GM12873 (cell line): ENCODE measurements around the gene RUSC2.
A peak's percentile ranks its signal among the peaks of the same experiment; 100 is the strongest.

Experiments
- TF ChIP-seq, protein P1 (sequence below): IDR thresholded peaks from 2 replicates; pipeline ENCODE4 v1.5.1; 2012; ENCODE audit warnings: low read depth, mild to moderate bottlenecking, moderate library complexity, low read length, control low read depth; ENCODE audit not compliant: insufficient read depth; ENCODE audit errors: missing control alignments

Gene RUSC2, protein sequence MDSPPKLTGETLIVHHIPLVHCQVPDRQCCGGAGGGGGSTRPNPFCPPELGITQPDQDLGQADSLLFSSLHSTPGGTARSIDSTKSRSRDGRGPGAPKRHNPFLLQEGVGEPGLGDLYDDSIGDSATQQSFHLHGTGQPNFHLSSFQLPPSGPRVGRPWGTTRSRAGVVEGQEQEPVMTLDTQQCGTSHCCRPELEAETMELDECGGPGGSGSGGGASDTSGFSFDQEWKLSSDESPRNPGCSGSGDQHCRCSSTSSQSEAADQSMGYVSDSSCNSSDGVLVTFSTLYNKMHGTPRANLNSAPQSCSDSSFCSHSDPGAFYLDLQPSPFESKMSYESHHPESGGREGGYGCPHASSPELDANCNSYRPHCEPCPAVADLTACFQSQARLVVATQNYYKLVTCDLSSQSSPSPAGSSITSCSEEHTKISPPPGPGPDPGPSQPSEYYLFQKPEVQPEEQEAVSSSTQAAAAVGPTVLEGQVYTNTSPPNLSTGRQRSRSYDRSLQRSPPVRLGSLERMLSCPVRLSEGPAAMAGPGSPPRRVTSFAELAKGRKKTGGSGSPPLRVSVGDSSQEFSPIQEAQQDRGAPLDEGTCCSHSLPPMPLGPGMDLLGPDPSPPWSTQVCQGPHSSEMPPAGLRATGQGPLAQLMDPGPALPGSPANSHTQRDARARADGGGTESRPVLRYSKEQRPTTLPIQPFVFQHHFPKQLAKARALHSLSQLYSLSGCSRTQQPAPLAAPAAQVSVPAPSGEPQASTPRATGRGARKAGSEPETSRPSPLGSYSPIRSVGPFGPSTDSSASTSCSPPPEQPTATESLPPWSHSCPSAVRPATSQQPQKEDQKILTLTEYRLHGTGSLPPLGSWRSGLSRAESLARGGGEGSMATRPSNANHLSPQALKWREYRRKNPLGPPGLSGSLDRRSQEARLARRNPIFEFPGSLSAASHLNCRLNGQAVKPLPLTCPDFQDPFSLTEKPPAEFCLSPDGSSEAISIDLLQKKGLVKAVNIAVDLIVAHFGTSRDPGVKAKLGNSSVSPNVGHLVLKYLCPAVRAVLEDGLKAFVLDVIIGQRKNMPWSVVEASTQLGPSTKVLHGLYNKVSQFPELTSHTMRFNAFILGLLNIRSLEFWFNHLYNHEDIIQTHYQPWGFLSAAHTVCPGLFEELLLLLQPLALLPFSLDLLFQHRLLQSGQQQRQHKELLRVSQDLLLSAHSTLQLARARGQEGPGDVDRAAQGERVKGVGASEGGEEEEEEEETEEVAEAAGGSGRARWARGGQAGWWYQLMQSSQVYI (N-terminal part only)

DNA sequence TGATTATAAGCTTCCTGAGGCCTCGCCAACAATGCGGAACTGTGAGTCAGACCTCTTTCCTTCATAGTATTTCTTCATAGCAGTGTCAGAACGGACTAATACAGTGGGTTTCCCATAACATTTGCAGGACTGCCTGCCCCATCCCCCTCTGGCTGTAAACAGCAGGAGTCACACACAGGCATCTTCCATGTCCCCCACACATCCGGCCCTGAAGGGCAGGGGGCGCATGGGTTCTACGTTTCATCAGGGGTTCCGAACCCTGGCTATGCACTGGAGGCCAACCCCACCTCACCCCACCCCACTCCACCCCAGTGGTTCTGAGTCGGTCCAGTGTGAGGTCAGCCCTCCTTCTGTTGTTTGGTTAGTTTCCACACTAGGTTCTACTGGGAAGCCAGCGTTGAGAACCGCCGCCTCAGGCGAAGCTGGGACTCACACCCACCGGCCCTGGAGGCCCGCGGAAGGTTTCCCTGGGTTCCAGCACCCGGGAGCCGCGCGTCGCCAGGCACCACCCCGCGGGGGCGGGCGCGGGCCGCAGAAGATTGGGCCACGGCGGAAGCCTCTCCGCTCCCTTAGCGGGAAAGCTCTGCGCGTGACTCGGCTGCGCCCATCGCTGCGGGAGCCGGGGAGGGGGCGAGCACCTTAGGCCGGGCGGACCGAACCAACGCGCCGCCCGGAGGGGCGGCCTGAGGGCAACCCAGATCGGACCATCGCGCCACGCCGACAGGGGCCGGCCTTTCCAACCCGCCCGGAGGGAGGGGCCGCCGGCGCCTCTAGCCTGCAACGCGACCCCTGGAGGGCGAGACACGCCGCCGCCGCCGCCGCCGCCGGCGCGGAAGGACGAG lies at the start of gene RUSC2:
Gene RUSC2 (plus strand): TSS at position 799 of the 842 bp plus-strand sequence. CDS start 56,411 bp downstream, outside the sequence.
- TF ChIP-seq, protein P1, sequence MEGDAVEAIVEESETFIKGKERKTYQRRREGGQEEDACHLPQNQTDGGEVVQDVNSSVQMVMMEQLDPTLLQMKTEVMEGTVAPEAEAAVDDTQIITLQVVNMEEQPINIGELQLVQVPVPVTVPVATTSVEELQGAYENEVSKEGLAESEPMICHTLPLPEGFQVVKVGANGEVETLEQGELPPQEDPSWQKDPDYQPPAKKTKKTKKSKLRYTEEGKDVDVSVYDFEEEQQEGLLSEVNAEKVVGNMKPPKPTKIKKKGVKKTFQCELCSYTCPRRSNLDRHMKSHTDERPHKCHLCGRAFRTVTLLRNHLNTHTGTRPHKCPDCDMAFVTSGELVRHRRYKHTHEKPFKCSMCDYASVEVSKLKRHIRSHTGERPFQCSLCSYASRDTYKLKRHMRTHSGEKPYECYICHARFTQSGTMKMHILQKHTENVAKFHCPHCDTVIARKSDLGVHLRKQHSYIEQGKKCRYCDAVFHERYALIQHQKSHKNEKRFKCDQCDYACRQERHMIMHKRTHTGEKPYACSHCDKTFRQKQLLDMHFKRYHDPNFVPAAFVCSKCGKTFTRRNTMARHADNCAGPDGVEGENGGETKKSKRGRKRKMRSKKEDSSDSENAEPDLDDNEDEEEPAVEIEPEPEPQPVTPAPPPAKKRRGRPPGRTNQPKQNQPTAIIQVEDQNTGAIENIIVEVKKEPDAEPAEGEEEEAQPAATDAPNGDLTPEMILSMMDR, result no peak

DNA sequence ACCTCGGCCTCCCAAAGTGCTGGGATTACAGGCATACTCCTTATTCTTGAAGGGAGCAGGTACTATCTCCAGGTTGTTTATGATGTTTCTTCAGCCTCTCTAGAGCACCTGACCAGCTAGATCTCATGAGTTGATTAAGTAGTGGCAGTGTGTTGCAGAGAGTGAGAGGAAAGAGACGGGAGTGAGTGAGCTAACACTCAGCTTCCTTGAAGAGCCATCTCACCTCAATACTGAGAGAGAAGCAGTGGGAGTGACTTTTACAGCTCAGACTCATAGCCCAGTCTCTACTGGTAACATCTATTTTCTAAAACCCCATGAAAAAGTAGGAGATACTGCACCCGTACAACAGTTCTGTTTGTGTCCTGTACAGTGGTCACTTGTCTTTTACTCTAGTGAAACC lies 43.9 kb upstream of the RUSC2 start:
- TF ChIP-seq, protein P1, result no peak

DNA sequence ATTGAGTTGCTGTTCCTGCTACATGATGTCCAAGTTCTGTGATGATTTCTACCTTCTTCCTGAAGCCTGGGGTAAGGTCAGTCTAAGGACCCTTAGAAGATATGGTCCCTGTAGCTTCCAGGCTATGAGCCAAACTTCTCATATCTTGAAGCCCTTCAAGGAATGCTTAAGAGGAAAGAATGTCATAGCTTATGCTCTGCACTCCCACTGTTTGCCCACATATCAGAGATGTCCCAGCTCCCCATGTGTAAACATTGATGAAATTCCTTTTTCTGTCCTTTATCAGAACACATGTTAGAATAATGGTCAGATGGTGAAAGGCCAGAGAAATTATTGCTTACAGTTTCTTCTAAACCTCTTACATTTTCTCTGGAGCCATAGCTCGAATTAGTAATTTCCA lies 41.4 kb upstream of the RUSC2 start:
- TF ChIP-seq, protein P1, result no peak

DNA sequence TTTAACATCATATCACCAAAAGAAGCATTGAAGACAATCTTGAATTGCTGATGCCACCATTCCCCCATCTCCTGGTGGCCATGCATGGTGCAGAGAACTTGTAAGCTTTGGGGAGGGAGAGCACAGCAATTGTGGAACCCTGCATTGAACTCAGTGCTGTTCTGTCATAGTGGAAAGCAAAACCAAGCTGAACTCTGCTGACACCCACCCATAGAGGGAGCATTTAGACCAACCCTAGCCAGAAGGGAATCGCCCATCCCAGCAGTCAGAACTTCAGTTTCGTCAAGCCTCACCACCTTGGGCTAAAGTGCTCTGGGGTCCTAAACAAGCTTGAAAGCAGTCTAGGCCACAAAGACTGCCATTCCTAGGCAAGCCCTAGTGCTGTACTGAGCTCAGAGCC lies 37.4 kb upstream of the RUSC2 start:
- TF ChIP-seq, protein P1, result peak; percentile 31

DNA sequence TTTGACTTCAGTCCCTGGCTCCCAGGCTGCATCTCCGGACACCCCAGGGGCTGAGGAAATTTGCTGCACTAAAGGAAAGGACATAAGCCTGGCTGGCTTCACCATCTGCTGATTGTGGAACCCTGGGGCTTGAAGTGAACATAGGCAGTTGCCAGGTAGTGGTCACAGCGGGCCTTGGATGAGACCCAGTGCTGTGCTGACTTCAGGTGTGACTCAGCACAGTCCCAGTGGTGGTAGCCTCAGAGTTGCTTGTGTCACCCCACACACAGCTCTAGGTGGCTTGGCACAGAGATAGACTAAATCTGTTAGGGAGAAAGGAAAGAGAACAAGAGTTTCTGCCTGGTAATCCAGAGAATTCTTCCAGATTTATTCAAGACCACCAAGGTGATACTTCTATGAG lies 36.1 kb upstream of the RUSC2 start:
- TF ChIP-seq, protein P1, result no peak

DNA sequence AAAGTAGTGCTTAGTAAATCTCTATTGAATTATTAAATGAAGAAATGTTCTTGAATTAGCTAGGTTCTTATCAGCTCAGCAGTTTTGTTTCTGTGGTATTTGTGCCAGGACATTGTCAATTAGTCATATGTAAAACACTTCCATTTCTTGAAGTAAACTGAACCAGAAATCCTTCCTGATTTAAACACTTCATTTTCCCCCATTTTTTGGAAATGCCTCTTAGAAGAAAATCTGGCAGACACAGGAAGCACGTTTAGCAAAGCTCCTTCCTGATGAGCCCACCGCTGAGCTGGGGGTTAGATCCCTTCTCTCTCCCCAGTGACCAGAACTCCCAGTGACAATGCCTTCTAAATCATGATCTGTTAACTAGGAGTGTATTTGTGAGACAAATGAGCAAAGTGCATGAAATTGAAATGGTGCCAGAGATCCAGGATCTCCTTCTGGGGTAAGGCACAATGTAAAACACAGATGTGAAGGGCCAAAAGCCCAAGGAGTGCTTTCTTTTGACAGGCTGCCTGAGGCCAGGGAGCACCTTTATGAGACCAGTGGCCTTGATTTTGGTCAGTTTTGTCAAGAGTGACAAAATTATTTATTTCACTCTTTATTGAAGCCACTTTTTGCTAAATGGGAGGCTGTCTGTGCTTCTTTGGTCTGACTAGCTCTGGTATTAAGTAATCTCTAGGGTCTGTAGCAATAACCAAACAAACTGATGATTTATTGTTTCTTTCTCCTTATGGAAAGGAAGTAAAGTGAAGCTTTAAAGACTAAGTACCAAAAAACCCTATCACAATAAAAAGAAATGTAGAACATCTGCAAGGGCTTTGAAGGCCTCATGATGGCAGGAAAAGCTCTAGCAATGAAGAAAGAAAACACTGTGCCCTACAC lies 25.5 kb upstream of the RUSC2 start:
- TF ChIP-seq, protein P1, result no peak
